IPS-18c (cell line): ENCODE results near the gene KCNJ16.

Source experiments
- H3K4me3 ChIP-seq: 2 replicates; pipeline ENCODE4 v1.7.0; 2013; ENCODE audit warnings: low read depth, mild to moderate bottlenecking, low read length, moderate library complexity; ENCODE audit not compliant: insufficient read depth
- H3K9me3 ChIP-seq: one replicate; pipeline ENCODE4 v1.6.1; 2013; ENCODE audit warnings: mild to moderate bottlenecking, low read length, moderate library complexity; ENCODE audit not compliant: control insufficient read depth, insufficient read depth

Gene KCNJ16

GRCh38 chr17:70107904-70108565 lies 33.0 kb downstream of the KCNJ16 start:
- Histone ChIP-seq H3K4me3 (no peak overlapping the region), H3K9me3 (peaks cover 2% of the 10 kb centered on the region)

- Histone ChIP-seq H3K4me3 (no peak overlapping the region), H3K9me3 (peaks cover 2% of the 10 kb centered on the region)
Observed at GRCh38 chr17:70109497-70109896, 34.5 kb downstream of the KCNJ16 start.

GRCh38 chr17:70110443-70110880 lies 35.4 kb downstream of the KCNJ16 start:
- peaks cover 2% of the 10 kb centered on the region for H3K9me3 ChIP-seq

GRCh38 chr17:70111201-70111600 lies 36.2 kb downstream of the KCNJ16 start:
- H3K9me3 ChIP-seq: peaks cover 2% of the 10 kb centered on the region
- H3K4me3 ChIP-seq: no peak overlapping the region

More at GRCh38 chr17:70110443-70110880, 35.4 kb downstream of the KCNJ16 start:
- H3K4me3 ChIP-seq: no peak overlapping the region

- H3K9me3 ChIP-seq: peaks cover 2% of the 10 kb centered on the region
- H3K4me3 ChIP-seq: no peak overlapping the region
Observed at GRCh38 chr17:70114405-70114804, 39.4 kb downstream of the KCNJ16 start.

- peaks cover 2% of the 10 kb centered on the region for H3K9me3 ChIP-seq
- no peak overlapping the region for H3K4me3 ChIP-seq
Observed at GRCh38 chr17:70115126-70115525, 40.1 kb downstream of the KCNJ16 start.

GRCh38 chr17:70116919-70117318 lies 41.9 kb downstream of the KCNJ16 start:
- no peak overlapping the region for H3K4me3 ChIP-seq
- no peaks in the 10 kb centered on the region for H3K9me3 ChIP-seq

GRCh38 chr17:70119545-70119944 lies 44.5 kb downstream of the KCNJ16 start:
- Histone ChIP-seq H3K9me3 (no peaks in the 10 kb centered on the region), H3K4me3 (no peak overlapping the region)

GRCh38 chr17:70119983-70120382 lies 45.0 kb downstream of the KCNJ16 start:
- Histone ChIP-seq H3K9me3 (no peaks in the 10 kb centered on the region), H3K4me3 (no peak overlapping the region)

- no peak overlapping the region for H3K4me3 ChIP-seq
- H3K9me3 ChIP-seq: no peaks in the 10 kb centered on the region
Observed at GRCh38 chr17:70120425-70120824, 45.4 kb downstream of the KCNJ16 start.

GRCh38 chr17:70121126-70121525 lies 46.1 kb downstream of the KCNJ16 start:
- Histone ChIP-seq H3K4me3 (no peak overlapping the region), H3K9me3 (no peaks in the 10 kb centered on the region)

- Histone ChIP-seq H3K9me3 (no peaks in the 10 kb centered on the region), H3K4me3 (no peak overlapping the region)
Observed at GRCh38 chr17:70123193-70123592, 48.2 kb downstream of the KCNJ16 start.

GRCh38 chr17:70124723-70125122 lies 49.7 kb downstream of the KCNJ16 start:
- Histone ChIP-seq H3K4me3 (no peak overlapping the region), H3K9me3 (no peaks in the 10 kb centered on the region)

GRCh38 chr17:70127221-70127873 lies 52.3 kb downstream of the KCNJ16 start:
- Histone ChIP-seq H3K9me3 (no peaks in the 10 kb centered on the region), H3K4me3 (no peak overlapping the region)

GRCh38 chr17:70128727-70129238 lies 53.8 kb downstream of the KCNJ16 start:
- no peaks in the 10 kb centered on the region for H3K9me3 ChIP-seq
- no peak overlapping the region for H3K4me3 ChIP-seq

- no peak overlapping the region for H3K4me3 ChIP-seq
- H3K9me3 ChIP-seq: no peaks in the 10 kb centered on the region
Observed at GRCh38 chr17:70130289-70130688, 55.3 kb downstream of the KCNJ16 start.

GRCh38 chr17:70132505-70132904 lies 57.5 kb downstream of the KCNJ16 start:
- Histone ChIP-seq H3K9me3 (no peaks in the 10 kb centered on the region), H3K4me3 (no peak overlapping the region)

GRCh38 chr17:70134042-70134441 lies 59.0 kb downstream of the KCNJ16 start:
- Histone ChIP-seq H3K9me3 (no peaks in the 10 kb centered on the region), H3K4me3 (no peak overlapping the region)
